ENCODE results near the gene GP5. TPM values are rescaled to one million over a fixed set of nuclear protein-coding genes. Genes with fewer than 3 reads are reported as not detected.
A peak's percentile ranks its signal among the peaks of the same experiment; 100 is the strongest.

Gene GP5
- total RNA-seq, 4 donors from 2014 or later = not detected

- WGBS, 2 donors = 84 to 90% methylated on average over 9 of the region's 9 CpGs
- H3K27me3 ChIP-seq = peaks cover 0 to 18% of the 10 kb centered on the region in 2 donors
- no peak overlapping the region for H3K4me3 ChIP-seq
- TF ChIP-seq POLR2A (IDR thresholded peaks at IDR 0.05) = no peak
- TF ChIP-seq, protein P1, sequence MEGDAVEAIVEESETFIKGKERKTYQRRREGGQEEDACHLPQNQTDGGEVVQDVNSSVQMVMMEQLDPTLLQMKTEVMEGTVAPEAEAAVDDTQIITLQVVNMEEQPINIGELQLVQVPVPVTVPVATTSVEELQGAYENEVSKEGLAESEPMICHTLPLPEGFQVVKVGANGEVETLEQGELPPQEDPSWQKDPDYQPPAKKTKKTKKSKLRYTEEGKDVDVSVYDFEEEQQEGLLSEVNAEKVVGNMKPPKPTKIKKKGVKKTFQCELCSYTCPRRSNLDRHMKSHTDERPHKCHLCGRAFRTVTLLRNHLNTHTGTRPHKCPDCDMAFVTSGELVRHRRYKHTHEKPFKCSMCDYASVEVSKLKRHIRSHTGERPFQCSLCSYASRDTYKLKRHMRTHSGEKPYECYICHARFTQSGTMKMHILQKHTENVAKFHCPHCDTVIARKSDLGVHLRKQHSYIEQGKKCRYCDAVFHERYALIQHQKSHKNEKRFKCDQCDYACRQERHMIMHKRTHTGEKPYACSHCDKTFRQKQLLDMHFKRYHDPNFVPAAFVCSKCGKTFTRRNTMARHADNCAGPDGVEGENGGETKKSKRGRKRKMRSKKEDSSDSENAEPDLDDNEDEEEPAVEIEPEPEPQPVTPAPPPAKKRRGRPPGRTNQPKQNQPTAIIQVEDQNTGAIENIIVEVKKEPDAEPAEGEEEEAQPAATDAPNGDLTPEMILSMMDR (IDR thresholded peaks at IDR 0.05) = no peak
- no peak for TF ChIP-seq EP300 (IDR thresholded peaks at IDR 0.05)
- H3K36me3 ChIP-seq = peaks cover 0 to 13% (median 0%) of the 10 kb centered on the region in 3 donors
- H3K27ac ChIP-seq = no peak overlapping the region
- DNase-seq (ENCODE audit: low spot score in 2 of 2) = no peak
- H3K9me3 ChIP-seq = no peaks in the 10 kb centered on the region
- H3K4me1 ChIP-seq = peaks cover 0 to 23% (median 20%) of the 10 kb centered on the region in 4 donors
These were observed 2.3 kb upstream of the GP5 start for GRCh38 chr3:194401346-194401745.

- TF ChIP-seq, protein P1 (IDR thresholded peaks at IDR 0.05) = no peak
- no peak for TF ChIP-seq POLR2A (IDR thresholded peaks at IDR 0.05)
- no peak for TF ChIP-seq EP300 (IDR thresholded peaks at IDR 0.05)
- H3K36me3 ChIP-seq = peaks cover 0 to 6% (median 0%) of the 10 kb centered on the region in 3 donors
- no peaks in the 10 kb centered on the region for H3K9me3 ChIP-seq
- H3K27ac ChIP-seq = no peak overlapping the region
- no peak overlapping the region for H3K4me3 ChIP-seq
- peaks cover 0 to 35% (median 21%) of the 10 kb centered on the region in 4 donors for H3K4me1 ChIP-seq
- whole genome bisulfite sequencing, 2 donors = 91 to 95% methylated on average over 15 of the region's 15 CpGs
- peaks cover 0 to 18% of the 10 kb centered on the region in 2 donors for H3K27me3 ChIP-seq
- DNase-seq (ENCODE audit: low spot score in 2 of 2) = no peak
These were observed 877 bp upstream of the GP5 start for GRCh38 chr3:194399874-194400411.

GRCh38 chr3:194397757-194398312, 1.2 kb downstream of the GP5 start:
- Histone ChIP-seq H3K4me3 (peak overlapping the region in 2 of 4 donors; percentile 16 to 40), H3K9me3 (no peaks in the 10 kb centered on the region), H3K36me3 (peaks cover 0 to 6% (median 0%) of the 10 kb centered on the region in 3 donors), H3K4me1 (peaks cover 0 to 35% (median 21%) of the 10 kb centered on the region in 4 donors), H3K27ac (no peak overlapping the region), H3K27me3 (peaks cover 0 to 18% of the 10 kb centered on the region in 2 donors)
- no peak for DNase-seq (ENCODE audit: low spot score in 2 of 2)
- WGBS, 2 donors = 11 to 14% methylated on average over 36 to 37 of the region's 38 CpGs
- no peak for TF ChIP-seq EP300 (IDR thresholded peaks at IDR 0.05)
- TF ChIP-seq, protein P1 (IDR thresholded peaks at IDR 0.05) = no peak
- no peak for TF ChIP-seq POLR2A (IDR thresholded peaks at IDR 0.05)

DNA sequence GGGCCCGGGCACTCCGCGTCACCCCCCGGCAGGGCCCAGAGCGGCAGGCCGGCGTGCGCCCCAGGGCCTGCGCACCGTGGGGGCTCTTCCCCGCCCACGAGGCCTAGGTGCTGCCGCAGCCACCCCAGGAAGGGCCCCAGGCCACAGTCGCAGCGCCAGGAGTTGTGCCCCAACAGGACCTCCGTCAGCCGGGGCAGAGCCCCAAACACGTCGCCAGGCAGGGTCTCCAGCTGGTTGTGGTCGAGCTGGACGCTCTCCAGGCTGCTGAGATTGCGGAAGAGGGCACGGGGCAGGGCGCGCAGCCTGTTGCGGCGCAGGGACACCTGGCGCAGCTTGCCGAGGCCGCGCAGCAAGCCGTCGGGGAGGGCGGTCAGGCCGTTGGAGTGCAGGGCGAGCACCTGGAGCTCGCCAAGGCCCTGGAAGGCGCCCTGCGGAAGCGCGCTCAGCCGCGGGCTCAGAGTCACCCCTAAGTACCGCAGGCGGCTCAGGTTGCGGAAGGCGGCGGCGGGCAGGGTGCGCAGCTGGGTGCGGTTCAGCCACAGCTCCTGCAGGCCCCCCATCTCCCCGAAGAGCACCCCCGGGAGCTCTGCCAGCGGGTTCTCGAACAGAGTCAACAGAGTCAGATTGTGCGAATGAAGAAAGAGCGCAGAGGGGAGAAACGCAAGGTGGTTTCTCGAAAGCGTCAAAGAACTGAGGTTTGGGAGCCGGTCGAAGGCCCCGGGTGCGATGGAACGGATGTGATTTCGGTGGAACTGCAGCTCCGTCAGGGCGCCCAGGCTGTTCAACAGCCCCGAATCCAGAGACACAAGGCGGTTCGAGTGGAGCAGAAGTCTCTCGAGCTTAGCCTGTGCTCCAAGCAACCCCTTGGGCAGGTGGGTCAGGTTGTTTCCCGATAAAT, 2.0 kb downstream of the GP5 start:
- 21 to 25% methylated on average over 41 to 71 of the region's 73 CpGs for WGBS, 2 donors
- H3K4me3 ChIP-seq = peak overlapping the region in 2 of 4 donors; percentile 33 to 40
- DNase-seq (ENCODE audit: low spot score in 2 of 2) = no peak
- peak overlapping the region in 2 of 4 donors; percentile 23 to 34 for H3K27ac ChIP-seq
- no peaks in the 10 kb centered on the region for H3K9me3 ChIP-seq
- TF ChIP-seq POLR2A (IDR thresholded peaks at IDR 0.05) = no peak
- no peak for TF ChIP-seq EP300 (IDR thresholded peaks at IDR 0.05)
- TF ChIP-seq, protein P1 (IDR thresholded peaks at IDR 0.05) = no peak
- H3K4me1 ChIP-seq = peaks cover 0 to 35% (median 21%) of the 10 kb centered on the region in 4 donors
- H3K36me3 ChIP-seq = peaks cover 0 to 5% (median 0%) of the 10 kb centered on the region in 3 donors
- H3K27me3 ChIP-seq = peaks cover 0 to 18% of the 10 kb centered on the region in 2 donors
